Measurements from ENCODE around the gene FNBP1.
A peak's percentile ranks its signal among the peaks of the same experiment; 100 is the strongest.

The FNBP1 gene

GRCh38 chr9:129871046-129871445 lies 171.9 kb downstream of the FNBP1 start:
- no peak for DNase-seq

DNA sequence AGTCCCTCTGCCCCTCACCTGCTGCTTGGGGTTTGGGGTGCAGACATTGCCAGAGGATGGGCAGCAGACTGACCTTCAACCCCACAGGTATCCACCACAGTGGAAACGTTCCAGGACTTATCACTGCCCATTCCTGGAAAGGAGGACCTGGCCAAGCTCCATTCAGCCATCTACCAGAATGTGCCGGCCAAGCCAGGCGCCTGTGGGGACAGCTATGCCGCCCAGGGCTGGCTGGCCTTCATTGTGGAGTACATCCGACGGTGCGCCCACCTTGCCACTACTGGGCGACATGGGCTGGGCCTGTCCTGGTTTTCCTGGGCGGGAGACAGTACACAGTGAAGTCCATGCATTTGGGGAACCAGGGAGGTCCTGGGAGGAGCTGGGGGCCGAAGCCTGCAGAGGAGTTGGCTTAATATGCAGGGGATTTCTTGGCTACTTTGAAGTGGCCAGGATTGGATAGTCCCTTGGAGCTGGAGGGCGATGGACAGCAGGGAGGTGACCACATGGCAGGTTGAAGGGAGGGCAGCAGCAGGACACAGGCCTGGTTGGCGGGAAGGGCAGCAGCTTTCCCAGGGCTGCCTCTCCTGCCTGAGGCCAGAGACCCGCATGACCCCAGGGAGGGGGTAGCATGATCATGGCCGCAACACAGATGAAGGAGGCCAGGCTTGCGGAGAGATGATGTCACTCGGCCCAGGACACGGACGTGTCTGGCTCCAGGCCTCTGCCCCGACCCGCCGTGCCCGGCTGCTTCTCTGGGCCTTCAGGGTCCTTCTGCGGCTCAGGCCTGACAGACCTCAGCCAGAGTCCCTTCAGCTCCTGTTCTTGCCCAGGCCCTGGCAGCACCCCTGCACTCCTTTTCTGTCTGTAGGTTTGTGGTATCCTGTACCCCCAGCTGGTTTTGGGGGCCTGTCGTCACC lies 173.1 kb downstream of the FNBP1 start:
- DNase-seq = no peak

- DNase-seq = peak; percentile 91 to 93
Observed at GRCh38 chr9:129868872-129869486, 174.0 kb downstream of the FNBP1 start.

GRCh38 chr9:129868023-129868871 lies 174.7 kb downstream of the FNBP1 start:
- DNase-seq = no peak

GRCh38 chr9:129867136-129868022 lies 175.6 kb downstream of the FNBP1 start:
- no peak for DNase-seq

- DNase-seq = peak; percentile 46 to 60
Observed at GRCh38 chr9:129866394-129867135, 176.4 kb downstream of the FNBP1 start.

- DNase-seq = no peak
Observed at GRCh38 chr9:129865668-129866320, 177.2 kb downstream of the FNBP1 start.

DNA sequence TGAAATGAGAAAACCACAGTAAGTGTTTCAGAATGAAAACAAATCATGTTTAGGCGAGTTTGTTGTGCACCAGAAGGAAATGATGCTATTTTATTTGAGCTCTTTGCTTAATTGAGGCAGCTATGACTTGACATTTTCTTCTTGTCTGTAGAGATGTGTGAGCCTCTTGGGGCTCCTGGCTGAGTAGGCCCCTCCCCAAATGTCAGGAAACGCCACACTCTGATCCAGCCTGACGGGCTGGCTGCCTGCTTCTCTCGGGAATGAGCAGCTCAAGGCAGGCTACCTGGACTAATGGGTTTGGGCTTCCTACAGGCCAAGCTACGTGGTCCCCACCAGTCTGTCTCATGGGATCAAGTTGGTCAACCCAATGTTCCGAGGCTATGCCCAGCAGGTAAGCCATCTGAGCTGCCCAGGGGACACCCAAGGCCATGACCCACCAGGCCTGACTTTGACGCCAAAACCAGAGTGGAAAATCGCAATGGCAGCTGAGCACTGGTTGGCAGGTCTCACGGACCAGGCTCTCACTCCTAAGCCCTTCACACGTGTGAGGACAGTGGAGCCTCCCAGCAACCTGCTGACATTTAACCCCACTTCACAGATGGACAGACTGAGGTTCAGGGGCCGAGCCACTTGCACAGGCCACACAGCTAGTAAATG lies 177.9 kb downstream of the FNBP1 start:
- DNase-seq = no peak

DNA sequence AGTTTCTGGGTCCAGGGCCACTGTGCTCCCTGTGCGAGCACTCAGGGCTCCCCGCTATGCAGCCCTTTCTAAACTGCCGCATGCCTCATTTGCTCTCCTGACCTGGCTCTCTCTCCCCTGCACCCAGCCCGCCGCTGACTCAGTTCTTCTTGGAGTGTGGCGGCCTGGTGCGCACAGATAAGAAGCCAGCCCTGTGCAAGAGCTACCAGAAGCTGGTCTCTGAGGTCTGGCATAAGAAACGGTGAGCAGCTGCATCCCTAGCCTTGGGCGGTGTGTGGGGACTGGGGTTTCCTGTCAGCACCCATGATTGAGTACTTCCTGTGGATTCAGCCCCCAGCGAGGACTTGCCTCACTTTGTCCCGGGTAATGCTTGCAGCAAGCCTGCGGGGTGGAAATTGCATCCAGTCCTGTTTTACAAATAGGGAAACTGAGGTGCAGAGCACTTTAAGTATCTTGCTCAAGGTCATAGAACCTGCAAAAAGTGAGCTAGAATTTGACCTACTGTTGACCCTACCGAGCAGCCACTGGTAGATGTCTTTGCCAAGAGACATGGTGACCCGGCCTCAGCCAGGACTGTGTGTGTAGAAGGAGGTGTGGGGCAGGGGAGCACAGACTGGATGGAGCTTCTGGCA lies 179.8 kb downstream of the FNBP1 start:
- peak; percentile 53 to 69 for DNase-seq

DNA sequence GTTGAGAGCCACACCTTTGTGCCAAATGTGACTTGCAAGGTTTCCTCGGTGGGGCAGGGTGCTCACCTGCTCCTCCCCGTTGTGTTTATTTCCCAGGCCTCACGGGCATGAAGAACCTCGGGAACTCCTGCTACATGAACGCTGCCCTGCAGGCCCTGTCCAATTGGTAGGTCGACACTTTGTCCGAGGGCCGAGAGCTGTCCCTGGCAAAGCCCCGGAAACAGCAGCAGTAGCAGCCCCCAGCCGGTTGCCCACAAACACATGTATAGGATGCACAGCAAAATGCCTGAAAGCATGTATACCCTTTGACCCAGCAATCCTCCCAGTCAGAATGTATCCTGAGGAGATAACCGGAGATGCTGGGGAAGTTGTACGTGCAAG lies 181.6 kb downstream of the FNBP1 start:
- no peak for DNase-seq

DNA sequence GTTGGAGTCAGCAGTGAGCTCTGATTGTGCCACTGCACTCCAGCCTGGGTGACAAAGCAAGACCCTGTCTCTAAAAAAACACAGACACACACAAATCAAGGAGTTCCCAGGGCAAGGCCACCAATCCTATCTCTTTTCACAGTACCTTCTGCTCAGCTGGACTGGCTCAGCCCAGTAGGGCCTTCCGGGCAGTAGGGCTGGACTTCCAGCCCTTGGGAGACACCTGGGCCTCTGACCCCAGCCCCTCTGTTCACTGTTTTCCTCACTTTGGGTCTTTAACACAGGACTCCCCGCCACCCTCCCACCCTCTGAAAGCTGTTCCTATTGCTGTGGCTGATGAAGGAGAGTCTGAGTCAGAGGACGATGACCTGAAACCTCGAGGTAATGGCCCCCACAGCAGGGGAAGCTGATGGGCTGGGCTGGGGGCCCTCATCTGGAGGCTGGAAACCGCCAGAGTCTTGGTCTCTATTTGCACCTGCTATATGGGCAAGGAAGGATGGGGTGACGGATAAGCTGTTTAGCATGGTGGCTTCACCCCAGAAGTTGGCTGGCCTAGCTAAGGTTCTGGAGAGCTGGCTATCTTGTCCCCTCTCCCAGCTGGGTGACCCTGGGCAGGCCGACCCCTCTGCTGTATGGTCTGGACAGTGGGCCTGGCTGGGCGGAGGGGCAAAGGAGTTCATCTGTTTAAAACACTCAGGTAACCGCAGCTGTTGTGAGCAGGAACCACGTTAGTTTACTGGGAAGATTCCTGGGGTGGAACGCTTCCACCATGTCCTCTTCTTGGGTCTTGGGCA lies 182.1 kb downstream of the FNBP1 start:
- no peak for DNase-seq

DNA sequence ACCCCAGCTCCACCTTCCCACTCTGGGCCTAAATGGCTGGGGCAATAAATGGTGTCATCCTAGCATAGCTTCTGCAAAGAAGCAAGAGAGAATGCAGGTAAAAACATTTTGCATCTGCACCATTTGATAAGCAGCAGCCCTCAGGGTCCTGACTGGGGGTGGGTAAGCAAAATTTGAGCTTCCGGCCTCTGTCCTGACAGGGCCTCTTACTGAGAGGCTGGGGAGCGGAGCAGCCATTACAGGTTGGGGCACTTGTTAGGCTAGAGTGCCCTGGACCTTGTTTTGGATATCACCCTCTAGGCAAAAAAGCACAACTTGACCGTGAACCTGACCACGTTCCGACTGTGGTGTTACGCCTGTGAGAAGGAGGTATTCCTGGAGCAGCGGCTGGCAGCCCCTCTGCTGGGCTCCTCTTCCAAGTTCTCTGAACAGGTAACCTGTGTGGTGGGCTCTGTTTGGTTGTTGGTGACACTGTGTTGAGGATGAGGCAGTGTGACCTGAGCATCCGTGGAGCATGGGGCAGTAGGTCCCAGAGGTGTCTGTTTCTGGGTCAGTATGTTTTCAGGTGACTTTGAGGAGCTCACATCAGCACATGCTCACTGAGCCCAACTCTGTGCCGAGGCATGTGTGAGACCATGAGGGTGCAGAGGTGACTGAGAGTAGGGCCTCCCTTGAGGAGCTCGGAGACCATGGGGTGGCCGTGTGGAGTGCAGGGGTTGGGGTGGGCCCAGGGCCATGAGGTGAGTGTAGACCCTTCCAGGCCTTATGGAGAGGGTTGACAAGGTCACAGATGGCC lies 184.6 kb downstream of the FNBP1 start:
- DNase-seq = no peak

- no peak for DNase-seq
Observed at GRCh38 chr9:129857207-129857606, 185.8 kb downstream of the FNBP1 start.

GRCh38 chr9:129854588-129855110 lies 188.3 kb downstream of the FNBP1 start:
- DNase-seq = no peak

GRCh38 chr9:129853614-129854013 lies 189.4 kb downstream of the FNBP1 start:
- DNase-seq = no peak

DNA sequence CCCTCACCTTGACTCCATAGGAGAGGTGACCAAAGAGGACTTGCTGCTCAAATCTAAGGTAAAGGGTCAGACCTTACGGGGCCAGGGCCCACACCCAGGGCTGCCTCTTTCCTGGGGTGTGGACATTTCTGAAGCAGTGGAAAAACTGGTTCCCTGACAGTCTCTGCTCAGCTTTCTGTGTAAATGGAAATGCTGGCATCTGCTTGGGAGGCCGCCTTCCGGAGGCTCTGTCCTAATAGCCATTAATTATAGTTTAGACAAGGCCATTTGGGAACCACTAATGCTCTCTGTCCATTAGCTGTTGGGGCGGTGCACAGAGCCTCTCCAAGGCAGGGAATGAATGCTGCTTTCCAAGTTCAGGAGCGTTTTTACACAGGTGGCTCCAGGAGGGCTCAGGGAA lies 190.4 kb downstream of the FNBP1 start:
- DNase-seq = no peak

DNA sequence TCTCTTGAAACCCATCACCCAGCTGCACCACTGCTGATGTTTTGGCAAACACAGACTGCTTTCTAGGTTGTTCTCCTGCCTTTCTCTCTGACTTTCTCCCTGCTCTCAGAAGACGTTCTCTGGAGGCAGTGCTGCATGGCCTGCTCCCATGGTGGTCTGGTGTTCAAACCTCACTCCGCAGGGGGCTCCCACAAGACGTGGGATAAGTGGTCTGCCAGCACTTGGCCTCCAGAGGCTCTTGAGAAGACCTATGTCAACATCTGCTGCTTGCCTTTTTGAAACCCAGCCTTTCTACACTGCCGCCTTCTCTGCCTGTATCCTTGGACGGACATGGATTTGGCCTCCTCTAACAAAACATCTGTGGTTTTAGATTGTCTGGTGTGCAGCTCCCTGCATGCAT lies 191.2 kb downstream of the FNBP1 start:
- DNase-seq = no peak
